ENCODE data around the gene STUM. TPM values are rescaled to one million over a fixed set of nuclear protein-coding genes. Genes with fewer than 3 reads are reported as not detected.

Gene STUM
- polyA plus RNA-seq, 1 donor (not counting 4 experiments of a cell fraction or from before 2014, with no cell fraction given), result 0.01 TPM

GRCh38 chr1:226646870-226647449 lies 98.4 kb downstream of the STUM start:
- FAIRE-seq (no peak), DNase-seq (ENCODE audit: low read depth, low spot score) (no peak)
- Histone ChIP-seq H3K27me3 (ENCODE audit: control insufficient read depth, extremely low read depth, insufficient read depth, low read length) (no peaks in the 10 kb centered on the region), H3K36me3 (ENCODE audit: control insufficient read depth in 2 of 2, extremely low read depth in 1 of 2, insufficient read depth in 2 of 2, low read length in 2 of 2) (peaks cover 3 to 5% of the 10 kb centered on the region in 2 experiments), H2AFZ (ENCODE audit: control insufficient read depth, low read length) (no peak overlapping the region), H3K4me2 (ENCODE audit: control insufficient read depth, extremely low read depth, insufficient read depth, low read depth, low read length) (no peak overlapping the region), H4K20me1 (ENCODE audit: control insufficient read depth, extremely low read depth, insufficient read depth, low read length) (peaks cover 3% of the 10 kb centered on the region), H3K27ac (ENCODE audit: control insufficient read depth, insufficient read depth, low read length) (no peak overlapping the region), H3K79me2 (ENCODE audit: control insufficient read depth, insufficient read depth, low read length) (no peaks in the 10 kb centered on the region), H3K4me3 (ENCODE audit: control insufficient read depth in 2 of 3, extremely low read depth in 1 of 3, insufficient read depth in 2 of 3, low read depth in 1 of 3, low read length in 3 of 3) (no peak overlapping the region), H3K9me1 (ENCODE audit: control insufficient read depth, extremely low read depth, insufficient read depth, low read length) (no peaks in the 10 kb centered on the region), H3K9ac (ENCODE audit: control insufficient read depth, extremely low read depth, insufficient read depth, low read length) (no peak overlapping the region), H3K9me3 (ENCODE audit: control insufficient read depth, low read depth, low read length) (no peaks in the 10 kb centered on the region), H3K4me1 (ENCODE audit: control insufficient read depth, extremely low read depth, insufficient read depth, low read length) (peaks cover 10% of the 10 kb centered on the region)
- dilution Hi-C loops (cut with MboI; ENCODE audit: extremely low pct_ligation_motif_present, low sequenced_read_pairs), result no loop called here
- no peak for TF ChIP-seq EZH2 (IDR thresholded peaks at IDR 0.05; ENCODE audit: low read length)
- no peak for TF ChIP-seq CTCF (optimal IDR thresholded peaks at IDR 0.05 in 1 of 3, IDR thresholded peaks at IDR 0.05 in 1 of 3, conservative IDR thresholded peaks at IDR 0.05 in 1 of 3; ENCODE audit: extremely low read depth in 1 of 3, insufficient read depth in 2 of 3, low read length in 3 of 3)

GRCh38 chr1:226647719-226648118 lies 99.2 kb downstream of the STUM start:
- Histone ChIP-seq H2AFZ (ENCODE audit: control insufficient read depth, low read length) (no peak overlapping the region), H3K36me3 (ENCODE audit: control insufficient read depth in 2 of 2, extremely low read depth in 1 of 2, insufficient read depth in 2 of 2, low read length in 2 of 2) (peaks cover 3 to 5% of the 10 kb centered on the region in 2 experiments), H3K27ac (ENCODE audit: control insufficient read depth, insufficient read depth, low read length) (no peak overlapping the region), H3K9ac (ENCODE audit: control insufficient read depth, extremely low read depth, insufficient read depth, low read length) (no peak overlapping the region), H3K27me3 (ENCODE audit: control insufficient read depth, extremely low read depth, insufficient read depth, low read length) (no peaks in the 10 kb centered on the region), H4K20me1 (ENCODE audit: control insufficient read depth, extremely low read depth, insufficient read depth, low read length) (peaks cover 3% of the 10 kb centered on the region), H3K79me2 (ENCODE audit: control insufficient read depth, insufficient read depth, low read length) (no peaks in the 10 kb centered on the region), H3K9me1 (ENCODE audit: control insufficient read depth, extremely low read depth, insufficient read depth, low read length) (no peaks in the 10 kb centered on the region), H3K4me1 (ENCODE audit: control insufficient read depth, extremely low read depth, insufficient read depth, low read length) (peaks cover 10% of the 10 kb centered on the region), H3K4me3 (ENCODE audit: control insufficient read depth in 2 of 3, extremely low read depth in 1 of 3, insufficient read depth in 2 of 3, low read depth in 1 of 3, low read length in 3 of 3) (no peak overlapping the region), H3K9me3 (ENCODE audit: control insufficient read depth, low read depth, low read length) (no peaks in the 10 kb centered on the region), H3K4me2 (ENCODE audit: control insufficient read depth, extremely low read depth, insufficient read depth, low read depth, low read length) (no peak overlapping the region)
- dilution Hi-C loops (cut with MboI; ENCODE audit: extremely low pct_ligation_motif_present, low sequenced_read_pairs), result no loop called here
- no peak for TF ChIP-seq CTCF (optimal IDR thresholded peaks at IDR 0.05 in 1 of 3, IDR thresholded peaks at IDR 0.05 in 1 of 3, conservative IDR thresholded peaks at IDR 0.05 in 1 of 3; ENCODE audit: extremely low read depth in 1 of 3, insufficient read depth in 2 of 3, low read length in 3 of 3)
- TF ChIP-seq EZH2 (IDR thresholded peaks at IDR 0.05; ENCODE audit: low read length), result no peak
- DNase-seq (ENCODE audit: low read depth, low spot score), result no peak
- no peak for FAIRE-seq

Data from keratinocyte (primary cell).